Fibroblast of skin of abdomen (primary cell): ENCODE measurements around the gene C1QTNF4.
"Not testable (repeated sequence)": the region's sequence is repeated elsewhere in the genome, so short reads cannot be mapped to it uniquely, and the experiment has no call there.

Source experiments
- DNase-seq: peaks from one replicate; pipeline ENCODE4 v3.0.0-alpha.2; 2013

The C1QTNF4 gene

GRCh38 chr11:47565340-47566148 is 28.7 kb downstream of the C1QTNF4 start, which contains the start of gene PTPMT1:
Gene PTPMT1 (plus strand): TSS chr11:47565599. CDS start chr11:47565623, 24 bp downstream.
- DNase-seq: peak; percentile 79

DNA sequence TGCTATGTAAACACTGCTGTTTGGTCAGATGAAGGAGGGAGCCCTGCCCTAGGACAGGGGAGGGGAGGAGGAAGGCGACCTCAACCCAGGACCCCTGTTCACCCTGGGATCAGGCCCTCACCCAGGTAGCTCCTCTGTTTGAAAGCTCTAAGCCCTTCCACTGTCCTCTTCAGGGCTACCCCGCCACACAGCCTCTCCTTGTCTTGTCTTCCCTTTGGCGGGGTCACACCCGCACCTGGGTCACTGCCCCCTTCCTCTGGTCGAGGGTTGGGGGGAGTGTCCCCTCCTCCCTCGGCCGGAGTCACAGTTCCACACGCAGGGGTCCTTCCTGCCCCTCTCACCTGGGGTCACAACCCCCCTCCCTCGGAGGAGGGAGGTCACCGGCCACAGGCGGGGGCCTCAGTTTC is 29.3 kb downstream of the C1QTNF4 start:
- no peak for DNase-seq

DNA sequence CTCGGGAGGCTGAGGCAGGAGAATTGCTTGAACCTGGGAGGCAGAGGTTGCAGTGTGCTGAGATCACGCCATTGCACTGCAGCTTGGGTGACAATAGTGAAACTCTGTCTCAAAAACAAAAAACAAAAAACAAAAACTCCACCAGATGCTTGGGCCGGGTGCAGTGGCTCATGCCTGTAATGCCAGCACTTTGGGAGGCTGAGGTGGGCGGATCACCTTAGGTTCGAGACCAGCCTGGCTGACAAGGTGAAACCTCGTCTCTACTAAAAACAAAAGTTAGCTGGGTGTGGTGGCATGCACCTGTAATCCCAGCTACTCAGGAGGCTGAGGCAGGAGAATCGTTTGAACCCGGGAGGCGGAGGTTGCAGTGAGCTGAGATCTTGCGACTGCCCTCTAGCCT is 29.8 kb downstream of the C1QTNF4 start:
- not testable (repeated sequence) for DNase-seq

DNA sequence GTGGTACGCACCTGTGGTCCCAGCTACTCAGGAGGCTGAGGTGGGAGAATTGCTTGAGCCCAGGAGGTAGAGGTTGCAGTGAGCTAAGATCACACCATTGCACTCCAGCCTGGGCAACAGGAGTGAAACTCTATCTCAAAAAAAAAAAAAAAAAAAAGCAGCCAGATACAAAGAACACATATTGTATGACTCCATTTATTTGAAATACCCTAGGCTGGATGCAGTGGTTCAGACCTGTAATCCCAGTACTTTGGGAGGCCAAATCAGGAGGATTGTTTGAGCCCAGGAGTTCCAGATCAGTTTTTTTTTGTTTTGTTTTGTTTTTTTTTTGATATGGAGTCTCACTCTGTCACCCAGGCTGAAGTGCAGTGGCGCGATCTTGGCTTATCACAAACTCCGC is 31.8 kb downstream of the C1QTNF4 start:
- not testable (repeated sequence) for DNase-seq

DNA sequence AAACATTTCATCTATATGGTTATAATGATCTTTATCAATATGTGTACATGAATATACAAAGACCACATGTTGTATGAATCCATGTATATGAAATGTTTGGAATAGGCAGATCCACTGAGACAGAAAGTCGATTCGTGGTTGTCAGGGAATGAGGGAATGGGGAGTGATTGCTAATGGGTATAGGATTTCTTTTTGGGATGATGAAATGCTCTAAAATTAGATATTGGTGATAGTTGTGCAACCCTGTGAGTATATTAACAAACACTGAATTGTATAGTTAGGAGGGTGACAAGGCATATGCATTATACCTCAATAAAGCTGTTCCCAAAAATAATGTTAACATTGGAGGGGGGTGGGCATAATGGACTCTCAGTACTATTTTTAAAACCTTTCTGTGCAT is 33.8 kb downstream of the C1QTNF4 start:
- DNase-seq: peak; percentile 37

GRCh38 chr11:47558695-47559094 is 35.5 kb downstream of the C1QTNF4 start:
- no peak for DNase-seq

DNA sequence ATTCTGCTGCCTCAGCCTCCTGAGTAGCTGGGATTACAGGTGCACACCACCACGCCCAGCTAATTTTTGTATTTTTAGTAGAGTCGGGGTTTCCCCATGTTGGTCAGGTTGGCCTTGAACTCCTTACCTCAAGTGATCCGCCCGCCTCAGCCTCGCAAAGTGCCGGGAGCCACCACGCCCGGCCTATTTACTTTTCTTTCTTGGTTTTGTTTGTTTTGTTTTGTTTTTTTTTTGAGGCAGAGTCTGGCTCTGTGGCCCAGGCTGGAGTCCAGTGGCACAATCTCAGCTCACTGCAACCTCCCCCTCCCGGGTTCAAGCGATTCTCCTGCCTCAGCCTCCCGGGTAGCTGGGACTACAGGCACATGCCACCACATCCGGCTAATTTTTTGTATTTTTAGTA is 37.2 kb downstream of the C1QTNF4 start:
- DNase-seq: not testable (repeated sequence)

- DNase-seq: no peak
These were observed 40.8 kb downstream of the C1QTNF4 start for GRCh38 chr11:47553406-47553743.

- peak; percentile 92 for DNase-seq
These were observed 41.4 kb downstream of the C1QTNF4 start, which contains the start of gene CELF1 for GRCh38 chr11:47552566-47553405. Gene CELF1 (minus strand): TSS chr11:47553132. CDS start chr11:47499523, 53,609 bp downstream.

DNA sequence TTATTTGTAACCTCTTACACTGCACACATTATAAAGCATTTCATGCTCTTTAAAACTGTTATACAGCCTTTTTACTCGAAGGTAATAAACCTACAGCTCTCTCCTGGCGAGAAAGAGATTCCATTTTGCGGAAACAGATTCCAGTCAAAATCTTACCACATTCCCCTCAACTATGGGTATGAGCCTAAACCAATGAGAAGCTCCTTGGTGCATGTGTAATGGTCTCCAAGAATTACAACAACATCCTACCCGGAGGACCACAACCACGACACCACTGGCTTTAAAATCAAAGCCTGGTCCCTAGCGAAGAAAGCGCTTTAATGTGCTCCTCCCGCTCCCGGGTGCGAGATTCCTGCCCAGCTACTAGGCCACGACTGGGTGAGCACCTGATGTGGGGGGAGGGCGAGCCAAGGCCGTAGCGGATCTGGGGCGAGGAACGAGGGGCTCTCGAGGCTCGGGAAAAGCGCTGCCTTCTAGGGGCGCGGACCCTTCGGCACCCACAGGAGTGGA is 42.1 kb downstream of the C1QTNF4 start:
- peak; percentile 51 for DNase-seq

GRCh38 chr11:47551086-47551485 is 43.1 kb downstream of the C1QTNF4 start:
- DNase-seq: no peak

DNA sequence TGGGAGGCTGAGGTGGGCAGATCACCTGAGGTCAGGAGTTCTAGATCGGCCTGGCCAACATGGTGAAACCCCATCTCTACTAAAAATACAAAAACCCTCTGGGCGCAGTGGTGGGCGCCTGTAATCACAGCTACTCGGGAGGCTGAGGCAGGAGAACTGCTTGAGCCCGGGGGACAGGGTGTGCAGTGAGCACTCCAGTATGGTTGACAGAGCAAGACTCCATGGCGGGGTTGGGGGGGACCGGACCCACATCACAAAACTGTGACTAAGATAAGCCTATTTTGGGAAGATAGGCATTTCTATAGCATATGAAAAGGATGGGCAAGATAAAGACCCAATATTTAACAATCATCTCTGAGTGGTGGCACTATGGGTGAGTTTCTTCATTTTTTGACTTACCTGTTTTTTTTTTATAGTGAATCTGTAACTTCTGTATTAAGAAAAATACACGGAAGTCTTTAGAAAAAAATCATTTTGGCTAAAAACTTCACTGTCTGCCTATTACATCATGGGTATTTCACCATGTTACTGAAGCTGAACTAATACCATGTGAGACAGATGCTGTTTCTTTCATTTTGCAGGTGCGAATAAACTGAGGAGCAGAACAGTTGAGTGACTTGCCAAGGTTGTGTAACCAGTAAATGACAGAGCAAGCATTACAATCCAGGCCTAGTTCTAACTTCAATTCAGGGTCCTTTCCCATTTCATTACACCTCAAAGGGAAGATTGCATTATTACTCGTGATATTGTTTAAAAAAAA is 43.7 kb downstream of the C1QTNF4 start:
- DNase-seq: no peak

DNA sequence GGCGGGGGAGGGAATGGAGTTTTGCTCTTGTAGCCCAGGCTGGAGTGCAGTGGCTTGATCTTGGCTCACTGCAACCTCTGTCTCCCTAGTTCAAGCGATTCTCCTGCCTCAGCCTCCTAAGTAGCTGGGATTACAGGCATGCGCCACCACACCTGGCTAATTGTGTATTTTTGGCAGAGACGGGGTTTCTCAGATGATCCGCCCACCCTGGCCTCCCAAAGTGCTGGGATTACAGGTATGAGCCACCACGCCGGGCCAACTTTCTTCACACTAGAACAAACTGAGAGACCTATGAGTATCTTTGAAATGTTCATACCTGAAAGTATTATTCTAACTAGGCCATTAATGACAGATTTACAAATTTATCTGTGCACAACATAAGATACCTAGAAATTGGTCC is 47.9 kb downstream of the C1QTNF4 start:
- DNase-seq: not testable (repeated sequence)

DNA sequence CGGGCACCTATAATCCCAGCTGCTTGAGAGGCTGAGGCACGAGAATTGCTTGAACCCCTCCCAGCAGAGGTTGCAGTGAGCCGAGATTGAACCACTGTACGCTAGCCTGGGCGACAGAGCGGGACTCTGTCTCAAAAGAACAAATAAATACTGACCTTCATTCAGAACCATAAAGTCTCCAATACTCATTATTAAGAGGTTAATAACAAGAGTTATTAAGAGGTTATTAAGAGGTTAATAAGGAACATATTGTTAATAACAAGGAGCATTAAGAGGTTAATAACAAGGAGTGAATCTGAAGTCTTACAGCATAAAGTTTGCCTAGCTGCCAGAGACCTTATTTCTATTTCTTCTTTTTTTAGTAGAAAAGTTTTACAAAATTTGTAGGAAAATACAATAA is 48.9 kb downstream of the C1QTNF4 start:
- DNase-seq: no peak

- DNase-seq: no peak
These were observed 53.1 kb downstream of the C1QTNF4 start for GRCh38 chr11:47541070-47541469.

GRCh38 chr11:47539681-47540039 is 54.6 kb downstream of the C1QTNF4 start:
- no peak for DNase-seq
